ENCODE measurements around the gene FAM131B. TPM values are rescaled to one million over a fixed set of nuclear protein-coding genes. Genes with fewer than 3 reads are reported as not detected.

Gene FAM131B
- total and polyA plus RNA-seq, 9 of the 15 experiments (the other 6 are each of a cell fraction or from before 2014, with no cell fraction given), result 0.03 to 0.04 TPM; not detected in 7

- TF ChIP-seq ZNF407 (IDR thresholded peaks at IDR 0.05; ENCODE audit: low read depth), result no peak
- no peak for TF ChIP-seq MAX (CRISPR knock-in tag; IDR thresholded peaks at IDR 0.05)
- no peak for TF ChIP-seq RFX1 (IDR thresholded peaks at IDR 0.05)
- TF ChIP-seq TCF7 (IDR thresholded peaks at IDR 0.05; ENCODE audit: borderline replicate concordance), result no peak
- peak; percentile 75 to 88 for TF ChIP-seq E2F6 (IDR thresholded peaks at IDR 0.05; ENCODE audit: borderline replicate concordance in 1 of 2, extremely low read depth in 1 of 2, insufficient read depth in 1 of 2, insufficient read length in 1 of 2, low read depth in 1 of 2, low read length in 1 of 2, poor library complexity in 1 of 2, severe bottlenecking in 1 of 2)
- no peak for TF ChIP-seq COPS2 (conservative IDR thresholded peaks at IDR 0.05)
- TF ChIP-seq MAFF (IDR thresholded peaks at IDR 0.05; ENCODE audit: low read length), result no peak
- peak; percentile 14; the same call in 1 of the 2 replicates for TF ChIP-seq SMARCE1 (IDR thresholded peaks at IDR 0.05)
Observed at GRCh38 chr7:143379611-143380259, 17.2 kb upstream of the FAM131B start (continued).
